DOHH2 (cell line): ENCODE data around the gene ZP3.
"Not testable (repeated sequence)": the region's sequence is repeated elsewhere in the genome, so short reads cannot be mapped to it uniquely, and the experiment has no call there.

Experiments
- CTCF ChIP-seq: fragments of 200-600 bp; sonication (generic); IDR thresholded peaks from one replicate; pipeline ENCODE4 v1.5.1; 2014; ENCODE audit warnings: antibody characterized with exemption, mild to moderate bottlenecking, low read depth, low read length; ENCODE audit not compliant: poor library complexity, severe bottlenecking
- EZH2phosphoT487 ChIP-seq: fragments of 200-600 bp; sonication (generic); IDR thresholded peaks from 2 replicates; pipeline ENCODE4 v1.6.1; 2017; ENCODE audit warnings: borderline replicate concordance, mild to moderate bottlenecking, antibody characterized with exemption, low read length, moderate library complexity, mixed read lengths

- not testable (repeated sequence) for TF ChIP-seq CTCF, EZH2phosphoT487
Measured at GRCh38 chr7:76483081-76483480, 58.3 kb downstream of the ZP3 start.
